Liver (tissue), 3 donors: ENCODE results near the gene BTG3.

Experiments used
- FOXA1 ChIP-seq: IDR thresholded peaks from 2 replicates; pipeline ENCODE4 v1.6.1; 2016; ENCODE audit warnings: antibody characterized with exemption
- GABPA ChIP-seq, 2 donors: IDR thresholded peaks in 1 of 2; conservative IDR thresholded peaks in 1 of 2; 2 replicates each; pipeline ENCODE4 v1.6.1; 2016; ENCODE audit warnings: antibody characterized with exemption in 2 of 2, mild to moderate bottlenecking in 1 of 2, moderate library complexity in 1 of 2
- HNF4A ChIP-seq, 2 donors: conservative IDR thresholded peaks; 2 replicates each; pipeline ENCODE4 v1.6.1; 2016; ENCODE audit warnings: antibody characterized with exemption in 2 of 2, mild to moderate bottlenecking in 2 of 2
- JUND ChIP-seq, 2 donors: IDR thresholded peaks; 2 replicates each; pipeline ENCODE4 v1.6.1; 2016; ENCODE audit warnings: antibody characterized with exemption in 2 of 2
- REST ChIP-seq: IDR thresholded peaks from 2 replicates; pipeline ENCODE4 v1.6.1; 2016; ENCODE audit warnings: antibody characterized with exemption, mild to moderate bottlenecking
- TAF1 ChIP-seq: conservative IDR thresholded peaks from 2 replicates; pipeline ENCODE4 v1.6.1; 2016; ENCODE audit warnings: antibody characterized with exemption, mild to moderate bottlenecking
- TF ChIP-seq, protein P1 (sequence below): fragments of 150-350 bp; IDR thresholded peaks from 2 replicates; pipeline ENCODE4 v1.5.1; 2017; ENCODE audit warnings: improper control_type of control experiment, low read depth, low read length; ENCODE audit not compliant: missing input control
- TF ChIP-seq, protein P2 (sequence below): IDR thresholded peaks from 2 replicates; pipeline ENCODE4 v1.6.1; 2016; ENCODE audit warnings: antibody characterized with exemption
- donor health status: healthy.
- donor health status: healthy.

DNA sequence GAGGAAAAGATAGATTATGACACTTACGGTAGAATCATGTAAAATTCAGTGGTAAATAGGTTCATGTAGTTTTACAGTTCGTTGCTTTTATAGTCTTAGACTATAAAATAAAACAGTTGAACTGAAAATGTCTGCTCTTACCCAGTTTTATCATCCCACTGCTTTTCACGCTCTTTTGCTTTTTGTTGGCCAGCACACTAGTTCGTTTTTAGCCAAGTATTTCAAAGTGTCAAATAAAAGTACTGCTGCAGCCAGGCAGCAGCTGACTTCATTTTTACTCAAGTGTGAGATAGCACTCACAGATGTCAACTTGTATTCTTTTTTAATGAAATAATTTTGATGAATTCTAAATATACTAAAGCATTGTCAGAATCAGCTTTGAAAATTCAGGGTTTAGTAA is 18.5 kb upstream of the BTG3 start:
- TF ChIP-seq, protein P1, sequence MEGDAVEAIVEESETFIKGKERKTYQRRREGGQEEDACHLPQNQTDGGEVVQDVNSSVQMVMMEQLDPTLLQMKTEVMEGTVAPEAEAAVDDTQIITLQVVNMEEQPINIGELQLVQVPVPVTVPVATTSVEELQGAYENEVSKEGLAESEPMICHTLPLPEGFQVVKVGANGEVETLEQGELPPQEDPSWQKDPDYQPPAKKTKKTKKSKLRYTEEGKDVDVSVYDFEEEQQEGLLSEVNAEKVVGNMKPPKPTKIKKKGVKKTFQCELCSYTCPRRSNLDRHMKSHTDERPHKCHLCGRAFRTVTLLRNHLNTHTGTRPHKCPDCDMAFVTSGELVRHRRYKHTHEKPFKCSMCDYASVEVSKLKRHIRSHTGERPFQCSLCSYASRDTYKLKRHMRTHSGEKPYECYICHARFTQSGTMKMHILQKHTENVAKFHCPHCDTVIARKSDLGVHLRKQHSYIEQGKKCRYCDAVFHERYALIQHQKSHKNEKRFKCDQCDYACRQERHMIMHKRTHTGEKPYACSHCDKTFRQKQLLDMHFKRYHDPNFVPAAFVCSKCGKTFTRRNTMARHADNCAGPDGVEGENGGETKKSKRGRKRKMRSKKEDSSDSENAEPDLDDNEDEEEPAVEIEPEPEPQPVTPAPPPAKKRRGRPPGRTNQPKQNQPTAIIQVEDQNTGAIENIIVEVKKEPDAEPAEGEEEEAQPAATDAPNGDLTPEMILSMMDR, result no peak
- TF ChIP-seq GABPA (IDR thresholded peaks at IDR 0.05 in 1 of 2, conservative IDR thresholded peaks at IDR 0.05 in 1 of 2), result no peak
- TF ChIP-seq, protein P2, sequence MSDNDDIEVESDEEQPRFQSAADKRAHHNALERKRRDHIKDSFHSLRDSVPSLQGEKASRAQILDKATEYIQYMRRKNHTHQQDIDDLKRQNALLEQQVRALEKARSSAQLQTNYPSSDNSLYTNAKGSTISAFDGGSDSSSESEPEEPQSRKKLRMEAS, result no peak
- TF ChIP-seq TAF1, result no peak
- TF ChIP-seq REST, result no peak
- no peak for TF ChIP-seq FOXA1
- no peak for TF ChIP-seq JUND (IDR thresholded peaks at IDR 0.05)
- TF ChIP-seq HNF4A (conservative IDR thresholded peaks at IDR 0.05), result no peak
